Smooth muscle cell (in vitro differentiated cells): Measurements from ENCODE around the gene ALOX15B. TPM values are rescaled to one million over a fixed set of nuclear protein-coding genes. Genes with fewer than 3 reads are reported as not detected.

Source experiments
- DNase-seq: peaks from one replicate; lab custom pipeline; 2025; ENCODE audit not compliant: unreplicated experiment; lab: John Stamatoyannopoulos, UW
- H2AFZ ChIP-seq: fragments of 200-600 bp; sonication (generic); 2 replicates; pipeline ENCODE4 v1.6.0; 2016; ENCODE audit warnings: antibody characterized with exemption, low read depth, mild to moderate bottlenecking
- H3F3A ChIP-seq: fragments of 200-600 bp; sonication (generic); 2 replicates; pipeline ENCODE4 v1.6.0; 2017; ENCODE audit warnings: antibody characterized with exemption, low read depth
- H3K27ac ChIP-seq: fragments of 200-600 bp; sonication (generic); 2 replicates; pipeline ENCODE4 v1.5.1; 2016; ENCODE audit warnings: low read depth, mild to moderate bottlenecking
- H3K27me3 ChIP-seq: fragments of 200-600 bp; sonication (generic); 2 replicates; pipeline ENCODE4 v1.6.1; 2016; ENCODE audit warnings: low read depth, mild to moderate bottlenecking
- H3K36me3 ChIP-seq: fragments of 200-600 bp; sonication (generic); 2 replicates; pipeline ENCODE4 v1.5.1; 2016; ENCODE audit warnings: low read depth
- H3K4me1 ChIP-seq: fragments of 200-600 bp; sonication (generic); 2 replicates; pipeline ENCODE4 v1.5.1; 2016; ENCODE audit warnings: low read depth
- H3K4me2 ChIP-seq: fragments of 200-600 bp; sonication (generic); 2 replicates; pipeline ENCODE4 v1.6.0; 2016; ENCODE audit warnings: mild to moderate bottlenecking
- H3K4me3 ChIP-seq: fragments of 200-600 bp; sonication (generic); 2 replicates; pipeline ENCODE4 v1.5.1; 2016; ENCODE audit warnings: mild to moderate bottlenecking
- H3K79me2 ChIP-seq: fragments of 200-600 bp; sonication (generic); 2 replicates; pipeline ENCODE4 v1.6.0; 2016; ENCODE audit warnings: low read depth, mild to moderate bottlenecking
- H3K9ac ChIP-seq: fragments of 200-600 bp; sonication (generic); 2 replicates; pipeline ENCODE4 v1.6.0; 2016; ENCODE audit warnings: low read depth
- H3K9me3 ChIP-seq: fragments of 200-600 bp; sonication (generic); replicated peaks from 2 replicates; pipeline ENCODE4 v1.5.1; 2016; ENCODE audit warnings: low read depth
- H4K20me1 ChIP-seq: fragments of 200-600 bp; sonication (generic); 2 replicates; pipeline ENCODE4 v1.6.0; 2016; ENCODE audit warnings: low read depth
- CTCF ChIP-seq: fragments of 200-600 bp; sonication (generic); IDR thresholded peaks from 2 replicates; pipeline ENCODE4 v1.5.1; 2017; ENCODE audit warnings: borderline replicate concordance, mild to moderate bottlenecking, antibody characterized with exemption; ENCODE audit not compliant: insufficient read depth, poor library complexity, severe bottlenecking
- WGBS: methylation state at CpG from one replicate; pipeline ENCODE4 v1.1.7; 2016; ENCODE audit warnings: low lambda C conversion rate; 5-methylcytosine and 5-hydroxymethylcytosine counted together
- polyA plus RNA-seq: library from polyadenylated mRNA; unstranded; fragments of >200 nt; fragmentation: Nextera tagmentation; extraction: Ambion mirVana; gene quantifications from 2 replicates; pipeline ENCODE4 v1.2.1, GENCODE V29; 2016
- total RNA-seq: library from RNA; depleted of rRNA; stranded (reverse); fragments of >200 nt; gene quantifications from 2 replicates; pipeline ENCODE4 v1.2.3, GENCODE V29; 2014

ALOX15B gene
- total and polyA plus RNA-seq, 2 experiments from 2014 or later: 0.27 to 0.69 TPM

GRCh38 chr17:8001976-8002720, 36.7 kb upstream of the ALOX15B start, which contains the start of gene GUCY2D:
TSS of gene GUCY2D (plus strand) at chr17:8002615. CDS start at chr17:8003048, 433 bp downstream.
- Histone ChIP-seq H3K36me3 (no peaks in the 10 kb centered on the region), H3K27ac (no peak within 1 kb of the TSS), H3K9me3 (no peaks in the 10 kb centered on the region), H3K4me2 (peak within 1 kb of the TSS; percentile 81), H3K4me3 (peak within 1 kb of the TSS; percentile 32), H3F3A (no peaks in the 10 kb centered on the region), H3K79me2 (no peaks in the 10 kb centered on the region), H4K20me1 (no peaks in the 10 kb centered on the region), H3K4me1 (no peaks in the 10 kb centered on the region), H2AFZ (no peak within 1 kb of the TSS), H3K9ac (no peak within 1 kb of the TSS), H3K27me3 (peaks cover 59% of the 10 kb centered on the region)
- DNase-seq: no peak
- TF ChIP-seq CTCF: no peak
- WGBS: 39% methylated on average over 18 of the region's 18 CpGs

- TF ChIP-seq CTCF: no peak
- Histone ChIP-seq H3K9me3 (no peaks in the 10 kb centered on the region), H2AFZ (no peak overlapping the region), H3K4me3 (peak overlapping the region; percentile 32), H3K79me2 (no peaks in the 10 kb centered on the region), H4K20me1 (no peaks in the 10 kb centered on the region), H3K4me2 (peak overlapping the region; percentile 81), H3F3A (no peaks in the 10 kb centered on the region), H3K9ac (no peak overlapping the region), H3K4me1 (no peaks in the 10 kb centered on the region), H3K27me3 (peaks cover 59% of the 10 kb centered on the region), H3K27ac (no peak overlapping the region), H3K36me3 (no peaks in the 10 kb centered on the region)
- WGBS: 16% methylated on average over 63 of the region's 92 CpGs
- no peak for DNase-seq
These were observed 35.9 kb upstream of the ALOX15B start for GRCh38 chr17:8002721-8003593.

- no peak for TF ChIP-seq CTCF
- H4K20me1 ChIP-seq: no peaks in the 10 kb centered on the region
- H3K4me3 ChIP-seq: no peak overlapping the region
- DNase-seq: no peak
- H3K27ac ChIP-seq: no peak overlapping the region
- no peaks in the 10 kb centered on the region for H3K4me1 ChIP-seq
- no peaks in the 10 kb centered on the region for H3K79me2 ChIP-seq
- H3F3A ChIP-seq: no peaks in the 10 kb centered on the region
- no peak overlapping the region for H2AFZ ChIP-seq
- H3K9me3 ChIP-seq: no peaks in the 10 kb centered on the region
- H3K9ac ChIP-seq: no peak overlapping the region
- no peaks in the 10 kb centered on the region for H3K36me3 ChIP-seq
- 63% methylated on average over 44 of the region's 44 CpGs for WGBS
- peaks cover 56% of the 10 kb centered on the region for H3K27me3 ChIP-seq
- peak overlapping the region; percentile 81 for H3K4me2 ChIP-seq
These were observed 35.2 kb upstream of the ALOX15B start for GRCh38 chr17:8003594-8004181.
